Fibroblast of skin of abdomen (primary cell): ENCODE results near the gene FBL. TPM values are rescaled to one million over a fixed set of nuclear protein-coding genes. Genes with fewer than 3 reads are reported as not detected.
"Not testable (repeated sequence)": the region's sequence is repeated elsewhere in the genome, so short reads cannot be mapped to it uniquely, and the experiment has no call there.

ENCODE experiments used
- DNase-seq: peaks from one replicate; pipeline ENCODE4 v3.0.0-alpha.2; 2013
- polyA plus RNA-seq, 2 experiments: library from polyadenylated mRNA; unstranded; fragments of 120-200 nt; gene quantifications; one replicate each; pipeline ENCODE4 v1.2.1, GENCODE V29; 2013; ENCODE audit not compliant: insufficient read length in 2 of 2

FBL gene
- 311 TPM for polyA plus RNA-seq (2013, experiment 1 of 2; ENCODE audit: insufficient read length)
- 316 TPM for polyA plus RNA-seq (2013, experiment 2 of 2; ENCODE audit: insufficient read length)

DNA sequence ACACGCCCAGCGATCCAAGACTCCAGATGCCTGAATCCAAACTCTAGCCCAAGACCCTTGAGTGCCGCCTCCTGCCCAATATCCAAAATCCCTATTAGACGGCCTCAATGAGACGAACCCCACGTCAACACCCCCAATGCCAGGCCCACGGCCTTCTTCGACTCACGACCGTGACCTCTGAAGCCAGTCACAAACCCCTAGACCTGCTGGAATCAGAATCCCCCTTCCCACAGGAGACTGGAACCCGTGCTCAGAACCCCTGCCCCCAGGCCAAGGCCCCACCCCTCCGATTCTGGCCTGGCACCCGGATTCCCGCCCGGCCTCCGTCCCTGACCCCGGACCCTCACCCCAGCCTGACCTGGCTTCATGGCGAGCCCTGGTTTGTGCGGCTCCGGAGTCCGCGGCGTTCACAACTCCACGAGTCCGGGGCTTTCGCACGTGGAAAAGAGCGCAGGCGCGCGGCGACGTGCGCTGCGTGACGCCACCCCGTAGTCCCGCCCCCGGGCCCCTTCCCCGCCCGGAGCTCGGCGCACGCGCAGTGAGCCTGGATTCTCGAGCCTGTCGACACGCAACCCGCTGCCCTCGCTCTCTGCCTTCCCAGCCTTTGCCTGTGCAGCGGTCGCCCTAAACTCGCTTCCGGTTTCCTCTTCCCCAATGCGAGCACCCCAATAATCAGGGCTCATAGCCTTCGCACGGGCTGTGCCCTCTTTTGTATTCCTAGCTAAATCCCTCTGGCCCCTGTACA is at the start of gene FBL:
TSS of gene FBL (minus strand) at position 447 of the 745 bp plus-strand sequence. CDS start at position 368, 79 bp downstream.
- peak; percentile 90 for DNase-seq

DNA sequence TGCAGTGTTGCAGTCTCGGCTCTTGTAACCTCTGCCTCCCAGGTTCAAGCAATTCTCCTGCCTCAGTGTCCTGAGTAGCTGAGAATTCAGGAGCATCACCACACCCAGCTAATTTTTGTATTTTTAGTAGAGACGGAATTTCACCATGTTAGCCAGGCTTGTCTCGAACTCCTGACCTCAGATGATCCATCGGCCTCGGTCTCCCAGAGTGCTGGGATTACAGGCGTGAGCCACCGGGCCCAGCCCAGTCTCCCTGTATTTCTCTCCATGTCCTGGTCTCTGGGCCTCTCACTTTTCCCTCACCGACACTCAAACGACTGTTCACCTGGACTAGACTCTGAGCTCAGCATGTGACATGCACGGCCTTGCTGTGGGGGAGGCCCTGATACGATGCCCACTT is 48.9 kb upstream of the FBL start:
- not testable (repeated sequence) for DNase-seq

DNA sequence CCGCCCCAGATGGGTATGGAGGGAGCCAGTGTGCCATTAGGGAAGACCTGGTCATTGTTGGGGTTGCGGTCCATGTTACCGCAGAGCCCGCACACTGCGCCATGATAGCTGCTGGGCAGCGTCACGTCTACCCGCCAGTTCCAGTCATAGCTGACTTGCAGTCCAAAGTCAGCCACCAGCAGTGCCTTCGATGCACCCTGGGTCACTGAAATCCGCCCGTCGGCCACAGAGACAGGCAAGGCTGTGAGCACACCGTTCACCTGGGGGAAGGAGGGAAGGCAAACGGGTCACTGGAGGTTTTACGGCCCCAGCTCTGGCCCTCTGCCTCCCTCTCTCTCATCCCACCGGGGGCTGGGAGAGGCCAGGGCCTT is 48.0 kb upstream of the FBL start:
- DNase-seq = not testable (repeated sequence)

DNA sequence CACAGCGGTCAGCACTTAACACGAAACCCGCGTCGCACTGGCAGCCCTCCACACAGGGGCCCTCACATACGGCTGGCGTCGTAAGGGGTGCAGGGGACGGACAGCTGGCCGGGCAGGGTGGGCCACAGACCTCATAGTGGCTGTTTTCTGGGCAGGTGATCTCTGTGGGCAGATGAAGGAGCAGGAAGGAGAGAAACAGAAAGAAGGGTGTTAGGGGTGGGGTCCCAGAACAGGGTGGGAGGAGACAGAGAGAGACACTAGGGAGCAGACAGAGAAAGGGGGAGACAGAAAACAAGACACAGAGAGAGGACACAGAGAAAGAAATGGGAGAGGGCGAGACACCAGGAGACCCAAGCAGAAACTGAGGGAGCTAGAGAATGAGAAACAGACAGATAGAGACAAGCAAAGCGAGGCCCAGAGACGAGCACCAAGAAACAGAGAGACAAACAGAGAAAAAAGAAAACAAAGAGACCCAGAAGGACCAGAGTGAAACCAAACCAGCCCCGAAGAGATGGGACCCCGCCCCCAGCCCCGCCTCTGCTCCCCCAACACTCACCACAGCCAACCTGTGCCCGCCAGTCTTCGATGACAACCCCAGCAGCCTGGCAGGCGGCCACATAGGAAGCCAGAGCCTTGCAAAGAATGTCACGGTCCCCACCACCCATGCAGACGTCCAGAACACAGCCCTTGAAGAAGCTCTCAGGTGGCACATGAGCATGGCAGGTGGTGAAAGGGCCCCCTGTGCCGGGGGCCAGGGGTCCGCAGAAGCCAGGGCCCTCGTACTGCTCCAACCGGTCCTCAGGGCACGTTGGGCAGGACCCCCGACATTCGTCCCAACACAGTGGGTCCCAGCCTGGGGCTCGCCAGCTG is 47.4 kb upstream of the FBL start:
- DNase-seq = not testable (repeated sequence)

DNA sequence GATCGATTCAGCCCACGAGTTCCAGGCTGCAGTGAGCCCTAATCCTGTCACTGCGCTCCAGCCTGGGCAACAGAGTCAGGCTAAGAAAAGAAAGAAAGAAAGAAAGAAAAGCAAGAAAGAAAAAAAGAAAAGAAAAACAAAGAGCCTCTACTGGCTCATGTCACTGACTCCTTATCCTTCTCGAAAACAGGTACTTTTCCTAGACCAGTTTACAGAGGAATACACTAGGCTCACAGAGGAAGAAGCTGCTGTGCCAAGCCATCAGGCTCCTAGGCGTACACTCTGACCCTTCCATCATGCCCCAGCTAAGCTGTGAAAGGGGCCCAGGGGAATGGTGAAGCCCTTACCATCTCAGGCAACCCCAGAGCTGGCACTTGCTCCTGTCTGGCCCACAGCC is 46.3 kb upstream of the FBL start:
- not testable (repeated sequence) for DNase-seq

DNA sequence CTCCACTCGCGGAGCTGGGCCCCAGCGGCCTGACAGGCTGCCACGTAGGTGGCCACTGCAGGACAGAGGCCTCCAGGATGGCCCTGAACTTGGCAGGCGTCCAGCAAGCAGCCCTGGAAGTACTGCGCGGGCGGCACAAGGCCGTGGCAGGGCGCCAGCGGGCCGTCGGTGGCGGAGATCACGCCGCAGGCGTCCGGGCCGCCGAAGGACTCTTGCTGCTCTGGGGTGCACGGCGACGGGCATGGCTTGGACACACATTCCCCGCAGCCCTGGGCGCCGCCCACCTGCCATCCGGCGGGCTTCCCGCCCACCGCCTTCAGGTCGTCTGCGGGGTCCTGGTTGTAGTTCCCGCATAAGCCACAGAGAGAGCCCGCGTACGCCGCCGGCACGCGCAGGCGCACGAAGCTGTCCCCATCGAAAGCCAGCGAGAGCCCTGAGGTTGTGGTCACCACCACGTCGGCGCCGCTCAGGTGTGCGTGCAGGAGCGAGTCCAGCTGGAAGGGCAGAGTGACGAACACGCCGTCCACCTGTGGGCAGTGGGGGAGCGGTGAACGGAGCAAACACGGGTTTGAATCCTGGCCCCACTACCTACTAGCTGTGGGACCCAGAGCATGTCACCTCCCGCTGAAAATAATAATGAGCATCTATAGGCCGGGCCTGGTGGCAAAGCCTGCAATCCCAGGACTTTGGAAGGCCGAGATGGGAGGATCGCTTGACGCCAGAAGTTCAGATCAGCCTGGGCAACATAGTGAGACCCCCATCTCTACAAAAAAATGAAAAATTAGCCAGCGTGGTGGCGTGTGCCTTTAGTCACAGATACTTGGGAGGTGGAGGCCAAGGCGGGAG is 45.7 kb upstream of the FBL start:
- DNase-seq = not testable (repeated sequence)

DNA sequence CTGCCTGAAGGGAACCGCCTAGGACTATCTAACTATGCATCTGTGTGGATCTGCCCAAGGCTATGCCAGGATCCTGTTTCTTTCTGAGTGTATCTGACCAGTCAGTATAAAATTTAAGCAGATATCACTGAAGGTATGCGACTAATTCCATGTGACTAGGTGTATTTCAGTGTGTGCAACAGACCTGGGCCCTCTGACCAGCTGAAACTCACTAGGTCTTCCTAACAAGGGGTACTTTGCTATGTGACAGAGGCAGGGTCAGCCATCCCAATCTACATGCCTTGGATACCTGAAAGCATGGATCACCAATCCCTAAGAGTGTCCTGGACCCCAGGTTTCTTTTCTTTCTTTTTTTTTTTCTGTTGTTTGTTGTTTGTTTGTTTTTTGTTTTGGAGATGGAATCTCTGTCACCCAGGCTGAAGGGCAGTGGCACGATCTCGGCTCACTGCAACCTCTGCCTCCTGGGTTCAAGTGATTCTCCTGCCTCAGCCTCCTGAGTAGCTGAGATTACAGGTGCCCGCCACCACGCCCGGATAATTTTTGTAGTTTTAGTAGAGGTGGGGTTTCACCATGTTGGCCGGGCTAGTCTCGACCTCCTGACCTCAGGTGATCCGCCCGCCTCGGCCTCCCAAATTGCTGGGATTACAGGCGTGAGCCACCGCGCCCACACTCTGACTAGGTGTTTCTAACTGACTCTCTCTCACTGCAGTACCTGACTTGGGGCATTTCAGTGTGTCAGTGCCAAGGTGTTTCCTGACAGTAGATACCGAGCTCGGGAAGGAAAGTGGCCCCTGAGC is 44.8 kb upstream of the FBL start:
- DNase-seq = no peak

DNA sequence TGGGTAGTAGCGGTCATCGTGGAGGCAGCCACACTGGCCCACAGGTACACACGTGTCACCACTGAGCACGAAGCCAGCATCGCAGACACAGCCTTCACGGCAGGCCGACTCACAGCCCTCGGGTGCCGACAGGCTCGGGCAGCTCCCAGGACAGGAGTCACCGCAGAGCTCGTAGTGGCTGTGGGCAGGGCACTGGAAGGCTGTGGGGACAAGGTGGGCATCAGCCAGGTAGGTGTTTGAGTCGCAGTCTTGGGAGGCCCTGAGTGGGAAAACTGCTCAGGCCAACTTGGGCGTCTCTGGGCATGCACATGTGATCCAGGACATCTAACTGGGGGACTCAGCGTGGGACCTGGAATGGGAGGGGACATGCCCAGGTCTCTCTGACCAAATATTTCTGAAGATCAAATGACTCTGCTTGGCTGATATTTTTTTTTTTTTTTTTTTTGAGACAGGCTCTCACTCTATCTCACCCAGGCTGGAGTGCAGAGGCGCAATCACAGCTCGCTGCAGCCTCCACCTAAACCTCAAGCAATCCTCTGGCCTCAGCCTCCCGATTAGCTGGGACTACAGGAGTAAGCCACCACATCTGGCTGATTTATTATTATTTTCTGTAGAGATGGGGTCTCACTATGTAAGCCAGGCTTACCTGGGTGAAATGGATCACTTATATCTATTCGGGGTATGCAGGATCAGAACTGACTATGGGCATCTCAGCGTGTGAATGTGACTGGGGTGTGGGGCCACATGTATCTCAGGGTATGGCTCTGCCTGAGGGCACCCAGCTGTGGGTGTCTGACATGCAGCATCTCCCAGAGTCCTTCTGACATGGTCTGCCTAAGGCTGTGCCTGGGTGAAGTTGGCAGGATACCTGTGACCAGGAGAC is 43.9 kb upstream of the FBL start:
- not testable (repeated sequence) for DNase-seq

DNA sequence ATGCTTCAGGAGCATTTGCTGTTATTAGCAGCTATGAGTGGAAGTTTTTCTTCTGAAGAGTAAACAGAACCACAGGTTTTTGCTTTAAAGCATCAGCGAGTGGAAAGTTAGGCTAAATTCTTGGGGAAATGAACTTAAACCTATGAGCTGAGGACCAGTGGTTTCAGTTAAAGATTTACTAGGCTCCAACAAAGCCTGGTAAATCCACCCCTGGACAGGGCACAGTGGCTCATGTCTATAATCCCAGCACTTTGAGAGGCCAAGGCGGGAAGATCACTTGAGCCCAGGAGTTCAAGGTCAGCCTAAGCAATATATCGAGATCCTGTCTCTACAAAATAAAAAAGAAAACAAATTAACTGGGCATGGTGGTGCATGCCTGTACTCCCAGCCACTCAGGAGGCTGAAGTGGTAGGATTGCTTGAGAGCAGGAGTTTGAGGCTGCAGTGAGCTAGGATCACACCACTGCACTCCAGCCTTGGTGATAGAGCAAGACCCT is 41.3 kb upstream of the FBL start:
- DNase-seq = not testable (repeated sequence)

DNA sequence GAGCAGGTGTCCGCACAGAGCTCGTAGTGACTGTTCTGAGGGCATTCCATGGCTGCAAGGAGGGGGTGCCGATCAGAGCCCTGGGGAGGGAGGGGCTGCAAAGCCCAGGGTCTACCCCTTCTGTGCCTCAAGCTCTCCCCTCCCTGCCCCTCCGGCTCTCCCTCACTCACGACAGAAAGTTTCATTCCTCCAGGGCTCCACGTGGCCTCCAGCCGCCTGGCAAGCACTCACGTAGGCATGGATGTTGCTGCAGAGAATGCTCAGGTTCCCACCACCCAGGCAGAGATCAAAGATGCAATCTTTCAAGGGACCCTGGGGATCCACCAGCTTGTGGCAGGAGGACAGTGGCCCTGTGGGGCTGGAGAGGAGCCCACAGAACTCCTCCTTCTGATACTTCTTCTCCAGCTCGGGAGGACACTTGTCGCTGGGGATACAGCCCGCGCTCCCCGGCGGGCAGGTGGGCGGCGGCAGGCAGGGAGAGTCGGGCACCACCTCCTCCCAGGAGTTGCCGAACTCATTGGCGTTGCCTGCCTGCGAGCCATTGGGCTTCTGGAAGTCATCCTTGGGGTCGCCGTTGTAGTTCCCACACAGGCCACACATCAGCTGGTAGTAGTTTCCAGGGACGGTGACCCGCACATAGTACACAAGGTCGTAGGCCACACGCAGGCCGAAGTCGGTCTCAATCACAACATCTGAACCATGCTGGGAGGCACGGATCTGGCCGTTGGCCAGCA is 39.8 kb upstream of the FBL start:
- not testable (repeated sequence) for DNase-seq

DNA sequence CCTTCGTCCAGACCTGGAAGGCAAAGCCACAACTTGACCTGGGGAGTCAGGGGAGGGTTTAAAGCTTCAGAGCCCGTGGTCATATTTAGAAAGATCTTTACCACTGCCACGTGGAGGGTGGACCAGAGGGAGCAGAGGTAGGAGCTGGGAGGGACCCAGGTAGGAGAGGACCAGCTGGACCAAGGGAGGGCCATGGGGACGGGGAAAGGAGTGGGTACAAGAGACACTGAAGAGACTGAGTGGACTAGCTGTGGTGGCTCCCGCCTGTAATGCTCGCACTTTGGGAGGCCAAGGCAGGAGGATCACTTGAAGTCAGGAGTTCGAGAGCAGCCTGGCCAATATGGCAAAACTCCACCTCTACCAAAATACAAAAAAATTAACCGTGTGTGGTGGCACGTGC is 38.5 kb upstream of the FBL start:
- not testable (repeated sequence) for DNase-seq

DNA sequence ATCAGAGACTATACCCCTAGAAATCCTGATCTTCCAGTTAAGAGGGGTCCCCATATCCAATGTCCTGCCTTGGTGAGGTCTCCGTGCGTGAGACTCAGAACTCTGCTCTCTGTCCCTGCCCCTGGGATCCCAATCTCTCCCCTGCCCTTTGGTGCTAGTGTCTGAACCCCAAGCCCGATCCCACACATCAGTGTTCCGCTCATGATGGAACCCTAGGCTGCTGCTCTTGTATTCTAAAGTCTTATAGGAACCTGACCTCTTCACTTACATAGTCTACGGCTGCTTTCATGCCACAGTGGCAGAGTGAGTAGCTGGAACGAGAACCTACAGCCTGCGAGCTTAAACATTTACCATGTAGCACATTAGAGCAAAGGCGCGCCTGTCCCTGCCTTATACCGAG is 36.5 kb upstream of the FBL start:
- DNase-seq = not testable (repeated sequence)

DNA sequence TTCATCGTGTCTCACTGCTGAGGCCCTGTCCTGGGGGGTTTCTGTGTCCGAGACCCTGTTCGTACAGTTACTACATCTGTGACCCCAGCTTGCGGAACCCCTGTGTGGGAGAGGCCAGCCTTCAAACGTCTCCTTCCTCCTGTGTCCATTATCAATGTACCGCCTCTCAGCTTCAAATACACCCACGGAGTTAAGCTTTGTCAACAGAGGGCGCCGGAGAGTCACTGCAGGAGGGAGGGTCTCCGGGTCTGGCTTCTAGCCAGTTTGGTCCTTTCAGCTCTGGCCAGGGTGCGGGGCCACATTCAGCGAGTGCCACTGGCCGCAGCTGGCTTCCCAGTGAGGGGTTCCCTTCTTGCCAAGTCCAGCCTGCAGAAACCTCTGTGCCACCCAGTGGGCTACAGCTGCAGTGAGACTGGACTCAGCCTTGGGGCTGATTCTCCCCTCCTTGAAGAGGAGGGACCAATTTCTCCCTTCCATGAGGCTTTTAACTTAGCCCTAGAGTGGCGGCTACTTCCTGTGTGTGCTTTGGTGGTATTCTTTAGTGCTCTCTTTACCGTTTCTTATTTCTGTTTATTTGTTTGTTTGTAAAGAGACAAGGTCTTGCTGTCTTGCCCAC is 35.4 kb upstream of the FBL start:
- DNase-seq = not testable (repeated sequence)

DNA sequence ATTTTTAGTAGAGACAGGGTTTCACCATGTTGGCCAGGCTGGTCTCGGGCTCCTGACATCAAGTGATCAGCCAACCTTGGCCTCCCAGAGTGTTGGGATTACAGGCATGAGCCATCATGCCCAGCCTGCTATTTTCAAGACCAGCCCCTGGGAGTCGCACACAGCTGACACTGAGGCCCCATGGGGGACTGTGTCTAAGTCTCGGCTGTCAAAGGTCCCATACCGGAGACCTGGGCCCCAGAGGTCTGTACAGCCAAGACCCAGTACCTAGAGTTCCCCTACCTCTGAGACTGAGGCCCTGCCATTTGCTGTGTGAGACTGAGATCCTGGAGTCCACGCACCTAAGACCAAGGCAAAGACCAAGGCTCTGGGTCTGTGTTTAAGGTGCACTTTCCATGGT is 34.1 kb upstream of the FBL start:
- not testable (repeated sequence) for DNase-seq

DNA sequence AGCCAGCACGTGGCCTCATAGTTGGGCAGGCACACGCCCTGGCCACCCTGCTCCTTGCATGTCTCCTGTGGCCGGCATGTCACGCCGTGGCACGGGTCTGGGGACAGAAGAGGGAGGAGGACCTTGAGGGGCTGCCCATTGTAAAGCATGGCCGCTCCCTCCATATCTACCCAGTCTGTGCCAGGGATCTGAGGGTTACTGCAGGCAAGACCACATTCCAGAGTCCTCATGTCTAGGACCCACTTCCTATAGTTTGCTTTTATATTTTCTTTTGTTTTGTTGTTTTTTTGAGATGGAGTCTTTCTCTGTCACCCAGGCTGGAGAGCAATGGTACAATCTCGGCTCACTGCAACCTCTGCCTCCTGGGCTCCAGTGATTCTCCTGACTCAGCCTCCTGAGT is 33.6 kb upstream of the FBL start:
- DNase-seq = not testable (repeated sequence)

DNA sequence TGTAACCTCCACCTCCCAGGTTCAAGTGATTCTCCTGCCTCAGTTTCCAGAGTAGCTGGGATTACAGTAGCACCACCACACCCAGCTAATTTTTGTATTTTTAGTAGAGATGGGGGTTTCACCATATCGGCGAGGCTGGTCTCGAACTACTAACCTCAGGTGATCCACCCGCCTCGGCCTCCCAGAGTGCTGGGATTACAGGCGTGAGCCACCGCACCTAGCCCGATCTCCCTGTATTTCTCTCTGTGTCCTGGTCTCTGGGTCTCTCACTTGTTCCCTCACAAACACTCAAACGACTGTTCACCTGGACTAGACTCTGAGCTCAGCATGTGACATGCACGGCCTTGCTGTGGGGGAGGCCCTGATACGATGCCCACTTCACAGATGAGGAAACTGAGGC is 32.7 kb upstream of the FBL start:
- not testable (repeated sequence) for DNase-seq

DNA sequence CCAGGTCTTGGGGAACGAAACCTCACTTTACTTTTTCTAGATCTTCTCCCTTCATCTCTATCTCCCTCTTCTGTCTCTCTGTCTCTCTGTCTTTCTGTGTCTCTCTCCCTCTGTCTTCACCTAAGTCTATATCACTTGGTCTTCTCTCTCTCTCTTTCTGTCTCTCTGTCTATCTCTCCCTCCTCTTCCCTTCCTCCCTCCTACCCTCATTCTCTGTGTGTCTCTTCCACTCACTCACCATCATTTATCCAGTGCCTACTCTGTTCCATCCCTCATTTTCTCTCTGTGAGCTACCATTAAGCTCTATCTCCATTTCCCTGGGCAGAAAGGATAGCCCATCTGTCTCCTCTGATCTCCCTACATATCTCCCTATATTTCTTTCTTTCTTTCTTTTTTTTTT is 32.2 kb upstream of the FBL start:
- DNase-seq = no peak

DNA sequence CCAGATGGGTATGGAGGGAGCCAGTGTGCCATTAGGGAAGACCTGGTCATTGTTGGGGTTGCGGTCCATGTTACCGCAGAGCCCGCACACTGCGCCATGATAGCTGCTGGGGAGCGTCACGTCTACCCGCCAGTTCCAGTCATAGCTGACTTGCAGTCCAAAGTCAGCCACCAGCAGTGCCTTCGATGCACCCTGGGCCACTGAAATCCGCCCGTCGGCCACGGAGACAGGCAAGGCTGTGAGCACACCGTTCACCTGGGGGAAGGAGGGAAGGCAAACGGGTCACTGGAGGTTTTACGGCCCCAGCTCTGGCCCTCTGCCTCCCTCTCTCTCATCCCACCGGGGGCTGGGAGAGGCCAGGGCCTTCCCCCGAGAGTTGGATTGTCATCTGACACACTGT is 31.8 kb upstream of the FBL start:
- not testable (repeated sequence) for DNase-seq

DNA sequence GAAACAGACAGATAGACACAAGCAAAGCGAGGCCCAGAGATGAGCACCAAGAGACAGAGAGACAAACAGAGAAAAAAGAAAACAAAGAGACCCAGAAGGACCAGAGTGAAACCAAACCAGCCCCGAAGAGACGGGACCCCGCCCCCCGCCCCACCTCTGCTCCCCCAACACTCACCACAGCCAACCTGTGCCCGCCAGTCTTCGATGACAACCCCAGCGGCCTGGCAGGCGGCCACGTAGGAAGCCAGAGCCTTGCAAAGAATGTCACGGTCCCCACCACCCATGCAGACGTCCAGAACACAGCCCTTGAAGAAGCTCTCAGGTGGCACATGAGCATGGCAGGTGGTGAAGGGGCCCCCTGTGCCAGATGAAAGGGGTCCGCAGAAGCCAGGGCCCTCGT is 31.3 kb upstream of the FBL start:
- not testable (repeated sequence) for DNase-seq
